Activated CD4-positive, alpha-beta T cell treated with anti-CD3 and anti-CD28 coated beads, Interleukin-2, amount 10 ng/mL, durations not matched to agents 7 days and 5 days (primary cell): ENCODE measurements around the gene PBXIP1. TPM values are rescaled to one million over a fixed set of nuclear protein-coding genes. Genes with fewer than 3 reads are reported as not detected.
"Not testable (repeated sequence)": the region's sequence is repeated elsewhere in the genome, so short reads cannot be mapped to it uniquely, and the experiment has no call there.

Experiments used
- CTCF ChIA-PET: fragments of 350-600 bp; sonication (Branson Sonifier 250); formaldehyde crosslinking; loops from one replicate; lab custom pipeline; 2021; ENCODE audit warnings: antibody characterized with exemption; lab: Charles Lee
- POLR2A ChIA-PET: fragments of 350-600 bp; sonication (Branson Sonifier 250); formaldehyde crosslinking; loops from one replicate; lab custom pipeline; 2021; ENCODE audit warnings: antibody characterized with exemption; lab: Charles Lee
- DNase-seq: peaks from one replicate; pipeline ENCODE4 v3.0.0-alpha.2; 2020
- H3K27ac Mint-ChIP-seq: one replicate; pipeline ENCODE4 v1.8.0; 2021; ENCODE audit warnings: mild to moderate bottlenecking, moderate library complexity, mixed read lengths
- H3K27me3 Mint-ChIP-seq: one replicate; pipeline ENCODE4 v1.8.0; 2021; ENCODE audit warnings: mixed read lengths
- H3K36me3 Mint-ChIP-seq: one replicate; pipeline ENCODE4 v1.8.0; 2021; ENCODE audit warnings: low read depth, mixed read lengths
- H3K4me1 Mint-ChIP-seq: one replicate; pipeline ENCODE4 v1.8.0; 2021; ENCODE audit warnings: mixed read lengths
- H3K4me3 Mint-ChIP-seq: one replicate; pipeline ENCODE4 v1.8.0; 2021; ENCODE audit warnings: mild to moderate bottlenecking, moderate library complexity, mixed read lengths
- H3K9me3 Mint-ChIP-seq: one replicate; pipeline ENCODE4 v1.8.0; 2021; ENCODE audit warnings: mixed read lengths
- total RNA-seq, 2 experiments: library from RNA; stranded (reverse); gene quantifications; one replicate each; pipeline ENCODE4 v1.2.3, GENCODE V29; 2021

PBXIP1 gene
- total RNA-seq, 2 experiments from 2014 or later, result 74.6 to 92.0 TPM

DNA sequence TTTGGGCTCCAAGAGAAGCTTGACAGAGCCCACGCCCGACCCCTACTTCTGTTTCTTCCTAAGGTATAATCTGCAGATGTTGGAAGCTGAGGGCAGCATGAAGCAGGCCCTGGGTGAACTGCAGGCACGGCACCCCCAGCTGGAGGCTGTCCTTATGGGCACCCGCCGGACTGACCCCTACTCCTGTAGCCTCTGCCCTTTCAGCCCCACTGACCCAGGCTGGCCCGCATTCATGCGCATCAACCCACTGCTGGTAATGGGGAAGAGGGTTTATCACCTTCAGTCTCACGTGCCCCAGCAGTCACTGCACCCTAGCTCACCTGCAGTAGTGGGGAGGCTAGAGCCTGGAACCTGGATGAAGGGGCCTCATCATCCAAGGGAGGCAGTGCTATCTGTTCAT is 34.4 kb upstream of the PBXIP1 start:
- CTCF ChIA-PET, result interaction anchor here (0.9 to 1.0 kb wide), 3 partner anchors 9 to 55 kb away, joined by 3 to 4 read pairs (median 3); no protein-coding TSS in a partner anchor
- no peak overlapping the region for H3K4me3 Mint-ChIP-seq
- no peaks in the 10 kb centered on the region for H3K27me3 Mint-ChIP-seq
- no peak for DNase-seq
- H3K4me1 Mint-ChIP-seq, result peaks cover 16% of the 10 kb centered on the region
- H3K27ac Mint-ChIP-seq, result no peak overlapping the region
- POLR2A ChIA-PET, result no interaction called here
- no peaks in the 10 kb centered on the region for H3K9me3 Mint-ChIP-seq
- H3K36me3 Mint-ChIP-seq, result peaks cover 20% of the 10 kb centered on the region

GRCh38 chr1:154989195-154989860 is 33.4 kb upstream of the PBXIP1 start:
- no peak for DNase-seq
- ChIA-PET POLR2A (no interaction called here), CTCF (no interaction called here)
- Mint-ChIP-seq H3K36me3 (peaks cover 20% of the 10 kb centered on the region), H3K4me3 (no peak overlapping the region), H3K27ac (no peak overlapping the region), H3K9me3 (no peaks in the 10 kb centered on the region), H3K27me3 (no peaks in the 10 kb centered on the region), H3K4me1 (peaks cover 18% of the 10 kb centered on the region)

- peaks cover 24% of the 10 kb centered on the region for H3K4me1 Mint-ChIP-seq
- ChIA-PET CTCF (interaction anchor here (1.3 to 2.0 kb wide), 4 partner anchors 8 to 28 kb away, joined by 3 to 18 read pairs (median 14); no protein-coding TSS in a partner anchor), POLR2A (interaction anchor here (0.6 kb wide), 1 partner anchor 1793 kb away, joined by 3 read pairs; no protein-coding TSS in a partner anchor)
- no peaks in the 10 kb centered on the region for H3K9me3 Mint-ChIP-seq
- no peak for DNase-seq
- H3K27me3 Mint-ChIP-seq, result no peaks in the 10 kb centered on the region
- no peak overlapping the region for H3K4me3 Mint-ChIP-seq
- no peak overlapping the region for H3K27ac Mint-ChIP-seq
- peaks cover 20% of the 10 kb centered on the region for H3K36me3 Mint-ChIP-seq
Observed at GRCh38 chr1:154988058-154988954, 32.4 kb upstream of the PBXIP1 start.

DNA sequence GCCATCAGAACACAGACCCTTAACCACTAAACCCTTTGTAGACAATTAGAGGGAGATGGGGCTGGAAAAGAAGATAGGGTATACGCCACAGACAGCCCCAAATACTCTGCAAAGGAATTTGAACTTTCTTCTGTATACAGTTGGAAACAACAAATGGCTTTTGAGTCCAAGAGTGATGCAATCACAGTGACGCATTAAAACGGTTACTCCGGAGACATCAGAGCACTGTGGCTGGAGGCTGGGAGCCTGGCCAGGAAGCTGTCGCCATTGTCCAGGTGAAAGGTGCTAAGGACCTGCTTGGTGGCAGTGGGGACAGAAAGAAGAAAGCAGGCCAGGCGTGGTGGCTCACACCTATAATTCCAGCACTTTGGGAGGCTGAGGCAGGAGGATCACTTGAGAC is 31.4 kb upstream of the PBXIP1 start:
- no peaks in the 10 kb centered on the region for H3K27me3 Mint-ChIP-seq
- H3K4me3 Mint-ChIP-seq, result no peak overlapping the region
- DNase-seq, result no peak
- peaks cover 19% of the 10 kb centered on the region for H3K36me3 Mint-ChIP-seq
- CTCF ChIA-PET, result interaction anchor here (1.3 to 2.0 kb wide), 4 partner anchors 9 to 29 kb away, joined by 3 to 18 read pairs (median 14); no protein-coding TSS in a partner anchor
- no peak overlapping the region for H3K27ac Mint-ChIP-seq
- no peaks in the 10 kb centered on the region for H3K9me3 Mint-ChIP-seq
- peaks cover 24% of the 10 kb centered on the region for H3K4me1 Mint-ChIP-seq
- POLR2A ChIA-PET, result no interaction called here

GRCh38 chr1:154986736-154987135 is 30.8 kb upstream of the PBXIP1 start:
- CTCF ChIA-PET, result interaction anchor here (0.8 to 2.0 kb wide), 3 partner anchors 10 to 13 kb away, joined by 3 to 18 read pairs (median 3); no protein-coding TSS in a partner anchor
- H3K27ac Mint-ChIP-seq, H3K27me3 Mint-ChIP-seq, POLR2A ChIA-PET, H3K4me3 Mint-ChIP-seq, DNase-seq, H3K9me3 Mint-ChIP-seq: not testable (repeated sequence)
- Mint-ChIP-seq H3K4me1 (peaks cover 24% of the 10 kb centered on the region), H3K36me3 (peaks cover 20% of the 10 kb centered on the region)

DNA sequence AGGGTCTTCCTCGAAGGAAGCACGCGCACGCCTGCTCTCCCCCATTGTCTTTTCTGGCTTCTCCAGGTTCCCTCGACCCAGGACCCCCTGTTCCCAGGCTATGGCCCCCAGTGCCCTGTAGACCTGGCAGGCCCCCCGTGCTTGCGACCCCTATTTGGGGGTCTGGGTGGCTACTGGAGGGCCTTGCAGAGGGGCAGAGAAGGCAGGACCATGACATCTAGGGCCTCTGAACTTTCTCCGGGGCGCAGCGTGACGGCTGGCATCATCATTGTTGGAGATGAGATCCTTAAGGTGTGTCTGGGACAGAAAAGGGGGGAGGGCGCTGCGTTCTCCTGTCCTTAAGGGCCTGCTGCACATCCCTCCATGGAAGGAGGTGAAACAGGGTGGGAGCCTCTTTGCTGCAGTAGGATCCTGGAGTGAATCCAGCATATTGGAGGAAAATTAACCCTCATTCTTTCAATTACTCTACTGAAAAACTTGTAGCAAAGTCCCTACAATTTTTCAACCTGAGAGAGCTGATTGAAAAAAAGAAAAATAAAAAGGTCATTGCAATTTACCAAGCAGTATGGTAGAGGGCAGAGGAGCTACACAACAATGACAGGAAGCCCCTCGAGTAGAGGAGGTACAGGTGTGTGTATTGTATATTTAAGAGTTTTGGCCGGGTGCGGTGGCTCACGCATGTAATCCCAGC is 28.0 kb upstream of the PBXIP1 start:
- Mint-ChIP-seq H3K27ac (no peak overlapping the region), H3K27me3 (no peaks in the 10 kb centered on the region), H3K4me3 (no peak overlapping the region), H3K9me3 (no peaks in the 10 kb centered on the region), H3K36me3 (peaks cover 27% of the 10 kb centered on the region), H3K4me1 (peaks cover 36% of the 10 kb centered on the region)
- ChIA-PET POLR2A (interaction anchor here (0.9 to 1.7 kb wide), 5 partner anchors 15 to 101 kb away, joined by 3 to 7 read pairs (median 3); no protein-coding TSS in a partner anchor), CTCF (interaction anchor here (0.9 to 4.5 kb wide), 15 partner anchors 10 to 101 kb away, joined by 3 to 29 read pairs (median 4); partner anchors contain the start of genes CKS1B, LENEP, PMVK and SHC1)
- no peak for DNase-seq

DNA sequence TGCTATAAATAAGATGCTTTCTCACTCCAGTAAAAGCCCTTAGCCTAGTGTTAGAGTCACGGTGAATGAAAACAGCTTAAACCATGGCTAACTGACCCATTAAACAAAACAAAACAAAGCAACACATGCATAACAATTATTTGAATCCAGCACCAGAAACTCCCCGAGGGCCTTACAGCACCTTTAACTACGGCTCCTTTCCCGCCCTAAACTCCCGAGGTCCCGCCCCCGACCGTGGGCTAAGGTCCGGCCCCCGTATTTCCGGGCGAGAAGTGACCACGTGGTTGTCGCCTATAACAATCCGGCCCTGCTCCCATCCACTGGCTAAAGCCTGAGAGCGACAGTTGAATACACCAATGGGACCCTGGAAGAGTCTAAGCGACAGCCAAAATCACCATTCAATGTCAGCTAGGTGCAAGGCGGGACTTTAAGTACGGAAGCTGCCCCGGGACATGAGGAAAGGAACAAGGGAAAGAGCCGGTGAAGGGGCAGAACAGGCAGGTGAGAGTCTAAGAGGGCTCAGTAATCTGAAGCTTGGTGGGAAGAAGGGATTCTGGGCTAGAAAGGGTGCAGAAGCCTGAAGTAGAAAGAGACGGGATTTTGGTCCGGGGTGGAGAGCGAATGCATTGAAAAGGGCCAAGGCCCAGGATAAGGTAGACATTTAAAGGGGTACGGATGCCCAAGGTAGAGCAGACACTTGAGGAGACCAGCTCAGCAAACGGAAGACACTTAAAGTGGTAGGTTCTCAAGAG is 27.2 kb upstream of the PBXIP1 start, which contains the start of gene FLAD1:
FLAD1 (plus strand) TSS at position 448 of the 752 bp plus-strand sequence. CDS start 351 bp downstream, outside the sequence.
- ChIA-PET POLR2A (interaction anchor here (0.9 to 1.7 kb wide), 4 partner anchors 14 to 102 kb away, joined by 3 to 7 read pairs (median 3); no protein-coding TSS in a partner anchor), CTCF (interaction anchor here (0.6 to 4.5 kb wide), 14 partner anchors 11 to 853 kb away, joined by 3 to 29 read pairs (median 4); partner anchors contain the start of genes CKS1B, LENEP, PMVK and PYGO2)
- H3K4me3 Mint-ChIP-seq, result no peak within 1 kb of the TSS
- peaks cover 33% of the 10 kb centered on the region for H3K4me1 Mint-ChIP-seq
- peak; percentile 98 for DNase-seq
- H3K9me3 Mint-ChIP-seq, result no peaks in the 10 kb centered on the region
- H3K27ac Mint-ChIP-seq, result no peak within 1 kb of the TSS
- H3K36me3 Mint-ChIP-seq, result peaks cover 24% of the 10 kb centered on the region
- H3K27me3 Mint-ChIP-seq, result no peaks in the 10 kb centered on the region

DNA sequence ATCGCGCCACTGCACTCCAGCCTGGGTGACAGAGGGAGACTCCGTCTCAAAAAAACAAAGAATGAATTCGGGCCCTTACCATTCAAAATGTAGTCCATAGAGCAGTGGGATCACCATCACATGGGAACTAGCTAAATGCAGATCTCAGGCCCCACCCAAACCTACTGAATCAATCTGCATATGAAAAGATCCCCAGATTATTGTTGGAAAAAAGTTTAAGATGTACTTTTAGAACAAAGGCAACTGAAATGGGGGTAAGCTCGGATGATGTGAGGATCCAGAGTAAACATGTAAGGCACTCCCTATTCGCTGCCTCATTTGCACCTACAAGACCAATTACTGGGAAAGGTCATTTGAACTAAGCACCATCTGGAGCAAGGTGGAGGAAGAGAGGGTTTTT is 26.4 kb upstream of the PBXIP1 start:
- H3K4me1 Mint-ChIP-seq, result peaks cover 34% of the 10 kb centered on the region
- H3K36me3 Mint-ChIP-seq, result peaks cover 28% of the 10 kb centered on the region
- no peak overlapping the region for H3K4me3 Mint-ChIP-seq
- CTCF ChIA-PET, result interaction anchor here (0.8 to 4.5 kb wide), 4 partner anchors 10 to 34 kb away, joined by 3 to 29 read pairs (median 28); partner anchors contain the start of genes CKS1B, LENEP, PYGO2 and SHC1
- H3K27ac Mint-ChIP-seq, result no peak overlapping the region
- DNase-seq, result no peak
- POLR2A ChIA-PET, result no interaction called here
- no peaks in the 10 kb centered on the region for H3K9me3 Mint-ChIP-seq
- H3K27me3 Mint-ChIP-seq, result no peaks in the 10 kb centered on the region

DNA sequence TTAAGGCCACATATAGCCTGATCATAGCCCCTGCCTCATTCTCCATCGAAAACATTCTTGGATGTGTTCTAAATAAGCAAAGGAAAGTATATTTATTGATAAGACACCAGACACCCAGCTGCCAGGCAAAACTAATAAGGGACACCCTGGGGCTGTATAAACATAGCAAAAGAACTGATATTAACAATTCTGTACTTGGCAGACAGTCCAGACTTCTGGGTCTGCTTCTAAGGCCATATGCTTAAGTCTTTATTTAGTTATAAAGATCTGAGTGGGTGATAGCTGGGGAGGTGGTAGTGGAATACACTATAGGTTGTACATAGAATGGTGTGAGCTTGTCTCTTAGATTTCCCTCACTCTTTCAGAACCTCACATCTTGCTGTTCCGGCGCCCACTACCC is 22.5 kb upstream of the PBXIP1 start:
- no peak overlapping the region for H3K4me3 Mint-ChIP-seq
- no peaks in the 10 kb centered on the region for H3K27me3 Mint-ChIP-seq
- CTCF ChIA-PET, result interaction anchor here (1.7 kb wide), 1 partner anchor 39 kb away, joined by 3 read pairs; no protein-coding TSS in a partner anchor
- no peak for DNase-seq
- H3K27ac Mint-ChIP-seq, result peak overlapping the region; percentile 62
- H3K36me3 Mint-ChIP-seq, result peaks cover 34% of the 10 kb centered on the region
- POLR2A ChIA-PET, result no interaction called here
- H3K4me1 Mint-ChIP-seq, result peaks cover 23% of the 10 kb centered on the region
- H3K9me3 Mint-ChIP-seq, result no peaks in the 10 kb centered on the region

GRCh38 chr1:154977762-154978161 is 21.9 kb upstream of the PBXIP1 start:
- DNase-seq, POLR2A ChIA-PET, H3K9me3 Mint-ChIP-seq, H3K27me3 Mint-ChIP-seq: not testable (repeated sequence)
- CTCF ChIA-PET, result interaction anchor here (0.9 kb wide), 1 partner anchor 30 kb away, joined by 3 read pairs; no protein-coding TSS in a partner anchor
- H3K27ac Mint-ChIP-seq, result peak overlapping the region; percentile 79
- H3K4me1 Mint-ChIP-seq, result peaks cover 27% of the 10 kb centered on the region
- peaks cover 34% of the 10 kb centered on the region for H3K36me3 Mint-ChIP-seq
- peak overlapping the region; percentile 17 for H3K4me3 Mint-ChIP-seq

- CTCF ChIA-PET, result interaction anchor here (1.6 to 6.4 kb wide), 2 partner anchors 8 to 42 kb away, joined by 3 to 26 read pairs; partner anchors contain the start of gene FLAD1
- POLR2A ChIA-PET, result no interaction called here
Observed at GRCh38 chr1:154975409-154976059, 19.6 kb upstream of the PBXIP1 start.

More at GRCh38 chr1:154975409-154976059, 19.6 kb upstream of the PBXIP1 start:
- H3K9me3 Mint-ChIP-seq, result no peaks in the 10 kb centered on the region
- no peak overlapping the region for H3K27ac Mint-ChIP-seq
- no peaks in the 10 kb centered on the region for H3K27me3 Mint-ChIP-seq
- no peak overlapping the region for H3K4me3 Mint-ChIP-seq
- peak; percentile 71 for DNase-seq
- peaks cover 36% of the 10 kb centered on the region for H3K36me3 Mint-ChIP-seq
- H3K4me1 Mint-ChIP-seq, result peaks cover 39% of the 10 kb centered on the region
